Measurements from ENCODE around the gene RPS27. TPM values are rescaled to one million over a fixed set of nuclear protein-coding genes. Genes with fewer than 3 reads are reported as not detected.

RPS27 gene
- total and polyA plus RNA-seq, 10 of the 15 experiments (the other 5 are each of a cell fraction or from before 2014, with no cell fraction given) = 2,708 to 14,234 (median 8,874) TPM

- no peak overlapping the region for H3K27ac ChIP-seq (ENCODE audit: control insufficient read depth, insufficient read depth)
- no peaks in the 10 kb centered on the region for H3K79me2 ChIP-seq (ENCODE audit: control insufficient read depth, insufficient read depth, low read length)
- H3K4me2 ChIP-seq (ENCODE audit: control insufficient read depth, insufficient read depth) = no peak overlapping the region
- no peak for TF ChIP-seq MLLT1 (IDR thresholded peaks at IDR 0.05)
- ChIA-PET RAD21 (ENCODE audit: unreplicated experiment) (no interaction called here), POLR2A (interaction anchor here (0.6 kb wide), 1 partner anchor 19 kb away, joined by 3 read pairs; no protein-coding TSS in a partner anchor), SMC1A (ENCODE audit: uncharacterized antibody, unreplicated experiment) (interaction anchor here (1.4 kb wide), 1 partner anchor 14 kb away, joined by 4 read pairs; no protein-coding TSS in a partner anchor), CTCF (interaction anchor here (0.5 kb wide), 1 partner anchor 119 kb away, joined by 3 read pairs; no protein-coding TSS in a partner anchor)
- H3K9me3 ChIP-seq (replicated peaks; ENCODE audit: control insufficient read depth, insufficient read depth, low read length) = no peaks in the 10 kb centered on the region
- DNase-seq (ENCODE audit: low read depth, low spot score) (no peak), FAIRE-seq (no peak), ATAC-seq (no peak)
- H3K9ac ChIP-seq (ENCODE audit: control insufficient read depth, insufficient read depth, low read length) = no peak overlapping the region
- no peaks in the 10 kb centered on the region for H3K36me3 ChIP-seq (ENCODE audit: control insufficient read depth in 2 of 2, insufficient read depth in 2 of 2, low read length in 1 of 2)
- H3K27me3 ChIP-seq (replicated peaks in 1 of 2; ENCODE audit: control insufficient read depth in 2 of 2, insufficient read depth in 2 of 2, low read length in 1 of 2) = no peaks in the 10 kb centered on the region
- no peaks in the 10 kb centered on the region for H4K20me1 ChIP-seq (ENCODE audit: control insufficient read depth, insufficient read depth)
- BruUV-seq (replicated peaks) = no TSS peak
- in situ Hi-C loops (cut with MboI) = no loop called here
- 74% methylated on average over 4 of the region's 4 CpGs for WGBS (ENCODE audit: insufficient coverage, insufficient replicate concordance, low lambda C conversion rate, missing lambda C conversion rate)
- intact Hi-C loops (cut with micrococcal nuclease; ENCODE audit: unreplicated experiment) = no loop called here
- no peak overlapping the region for H3K4me3 ChIP-seq
- H3K4me1 ChIP-seq (ENCODE audit: control insufficient read depth, insufficient read depth, low read length) = no peaks in the 10 kb centered on the region
- no peak overlapping the region for H2AFZ ChIP-seq (ENCODE audit: control insufficient read depth, low read depth, low read length)
Measured at GRCh38 chr1:154019269-154019668, 28.7 kb downstream of the RPS27 start.

- no peaks in the 10 kb centered on the region for H4K20me1 ChIP-seq (ENCODE audit: control insufficient read depth, insufficient read depth)
- intact Hi-C loops (cut with micrococcal nuclease; ENCODE audit: unreplicated experiment) (loop anchor here (10.0 kb wide), 1 partner anchor 55 kb away; no protein-coding TSS in a partner anchor), in situ Hi-C loops (cut with MboI) (no loop called here)
- ChIA-PET POLR2A (no interaction called here), RAD21 (ENCODE audit: unreplicated experiment) (no interaction called here), CTCF (no interaction called here), SMC1A (ENCODE audit: uncharacterized antibody, unreplicated experiment) (interaction anchor here (1.4 kb wide), 1 partner anchor 13 kb away, joined by 4 read pairs; no protein-coding TSS in a partner anchor)
- H3K79me2 ChIP-seq (ENCODE audit: control insufficient read depth, insufficient read depth, low read length) = no peaks in the 10 kb centered on the region
- WGBS (ENCODE audit: insufficient coverage, insufficient replicate concordance, low lambda C conversion rate, missing lambda C conversion rate) = 38% methylated on average over 1 of the region's 1 CpG
- no peak overlapping the region for H3K4me3 ChIP-seq
- BruUV-seq (replicated peaks) = no TSS peak
- H3K27ac ChIP-seq (ENCODE audit: control insufficient read depth, insufficient read depth) = no peak overlapping the region
- H3K27me3 ChIP-seq (replicated peaks in 1 of 2; ENCODE audit: control insufficient read depth in 2 of 2, insufficient read depth in 2 of 2, low read length in 1 of 2) = no peaks in the 10 kb centered on the region
- no peaks in the 10 kb centered on the region for H3K4me1 ChIP-seq (ENCODE audit: control insufficient read depth, insufficient read depth, low read length)
- FAIRE-seq (no peak), DNase-seq (ENCODE audit: low read depth, low spot score) (no peak), ATAC-seq (no peak)
- no peaks in the 10 kb centered on the region for H3K9me3 ChIP-seq (replicated peaks; ENCODE audit: control insufficient read depth, insufficient read depth, low read length)
- no peak overlapping the region for H2AFZ ChIP-seq (ENCODE audit: control insufficient read depth, low read depth, low read length)
- H3K4me2 ChIP-seq (ENCODE audit: control insufficient read depth, insufficient read depth) = no peak overlapping the region
- H3K9ac ChIP-seq (ENCODE audit: control insufficient read depth, insufficient read depth, low read length) = no peak overlapping the region
- no peaks in the 10 kb centered on the region for H3K36me3 ChIP-seq (ENCODE audit: control insufficient read depth in 2 of 2, insufficient read depth in 2 of 2, low read length in 1 of 2)
- TF ChIP-seq ATF7 (IDR thresholded peaks at IDR 0.05; ENCODE audit: low read depth) (no peak), SIN3A (IDR thresholded peaks at IDR 0.05; ENCODE audit: low read depth, low read length) (no peak), TAF1 (IDR thresholded peaks at IDR 0.05; ENCODE audit: borderline replicate concordance, low read depth, low read length) (no peak), HCFC1 (IDR thresholded peaks at IDR 0.05; ENCODE audit: low read length) (no peak), NFYB (IDR thresholded peaks at IDR 0.05; ENCODE audit: insufficient read depth, low read depth, low read length) (no peak), CBX3 (IDR thresholded peaks at IDR 0.05; ENCODE audit: borderline replicate concordance, low read depth) (no peak), CUX1 (IDR thresholded peaks at IDR 0.05; ENCODE audit: insufficient replicate concordance, low read depth, low read length) (no peak)
Measured at GRCh38 chr1:154019940-154020339, 29.4 kb downstream of the RPS27 start.
